Prostate gland (tissue), 2 donors: ENCODE data around the gene ADCY3. TPM values are rescaled to one million over a fixed set of nuclear protein-coding genes. Genes with fewer than 3 reads are reported as not detected.

Experiments used
- DNase-seq: peaks from one replicate; pipeline ENCODE4 v3.0.0-alpha.2; 2019; ENCODE audit warnings: low spot score
- H3K27ac ChIP-seq, 2 donors: fragments of 200-600 bp; sonication (generic); 2 replicates each; pipeline ENCODE4 v1.5.1; 2017 to 2019
- H3K27me3 ChIP-seq: fragments of 200-600 bp; sonication (generic); replicated peaks from 2 replicates; pipeline ENCODE4 v1.5.1; 2019; ENCODE audit not compliant: insufficient read depth
- H3K36me3 ChIP-seq, 2 donors: fragments of 200-600 bp; sonication (generic); 1 replicate in 1 of 2; 2 replicates in 1 of 2; pipeline versions ENCODE4 v1.5.1 to v1.8.1; 2017 to 2019
- H3K4me1 ChIP-seq: fragments of 200-600 bp; sonication (generic); replicated peaks from 2 replicates; pipeline ENCODE4 v1.5.1; 2019
- H3K4me3 ChIP-seq, 2 donors: fragments of 200-600 bp; sonication (generic); 2 replicates each; pipeline ENCODE4 v1.5.1; 2017 to 2019
- H3K9me3 ChIP-seq: fragments of 200-600 bp; sonication (generic); 2 replicates; pipeline ENCODE4 v1.5.1; 2017
- CTCF ChIP-seq, 4 experiments: fragments of 200-600 bp in 2 of 4; fragments of 450-650 bp in 2 of 4; sonication (generic) in 2 of 4; IDR thresholded peaks; 1 replicate in 3 of 4; 2 replicates in 1 of 4; pipeline ENCODE4 v1.5.1; 2016 to 2019; ENCODE audit warnings: antibody characterized with exemption in 4 of 4, mild to moderate bottlenecking in 2 of 4, moderate library complexity in 2 of 4
- POLR2A ChIP-seq: fragments of 450-650 bp; IDR thresholded peaks from one replicate; pipeline ENCODE4 v1.6.1; 2016; ENCODE audit warnings: antibody characterized with exemption, mild to moderate bottlenecking
- POLR2AphosphoS5 ChIP-seq: sonication (generic); formaldehyde crosslinking; IDR thresholded peaks from one replicate; pipeline ENCODE4 v1.6.1; 2017; ENCODE audit warnings: antibody characterized with exemption
- WGBS: methylation state at CpG from one replicate; pipeline ENCODE4 v1.1.5; 2018; 5-methylcytosine and 5-hydroxymethylcytosine counted together
- intact Hi-C: fragments of 100-400 bp; cut with DNase I; formaldehyde crosslinking; loops from one replicate; pipeline ENCODE4 v1.14.2; 2022
- total RNA-seq, 2 donors: library from RNA; depleted of rRNA; stranded (reverse); fragments of >200 nt; gene quantifications; one replicate each; pipeline ENCODE4 v1.1.0, GENCODE V29; 2016

Gene ADCY3
- total RNA-seq, 2 donors from 2014 or later: 20.8 to 44.3 TPM

GRCh38 chr2:24924732-24925131 lies 4.7 kb upstream of the ADCY3 start:
- no peaks in the 10 kb centered on the region for H3K4me1 ChIP-seq
- H3K36me3 ChIP-seq: no peaks in the 10 kb centered on the region
- no peak for TF ChIP-seq POLR2AphosphoS5
- TF ChIP-seq POLR2A: no peak
- no peak for TF ChIP-seq CTCF (IDR thresholded peaks at IDR 0.05)
- 88% methylated on average over 6 of the region's 6 CpGs for WGBS
- intact Hi-C loops: no loop called here
- H3K27ac ChIP-seq: no peak overlapping the region
- H3K4me3 ChIP-seq: no peak overlapping the region
- H3K9me3 ChIP-seq: no peaks in the 10 kb centered on the region
- H3K27me3 ChIP-seq: no peaks in the 10 kb centered on the region
- no peak for DNase-seq

- no peaks in the 10 kb centered on the region for H3K27me3 ChIP-seq
- no peak overlapping the region for H3K4me3 ChIP-seq
- 92% methylated on average over 5 of the region's 5 CpGs for WGBS
- no peaks in the 10 kb centered on the region for H3K9me3 ChIP-seq
- no peaks in the 10 kb centered on the region for H3K4me1 ChIP-seq
- no peak for DNase-seq
- intact Hi-C loops: no loop called here
- no peaks in the 10 kb centered on the region for H3K36me3 ChIP-seq
- no peak overlapping the region for H3K27ac ChIP-seq
- TF ChIP-seq CTCF (IDR thresholded peaks at IDR 0.05) (no peak), POLR2A (no peak), POLR2AphosphoS5 (no peak)
Observed at GRCh38 chr2:24924266-24924665, 4.2 kb upstream of the ADCY3 start.

- no peaks in the 10 kb centered on the region for H3K4me1 ChIP-seq
- no peaks in the 10 kb centered on the region for H3K9me3 ChIP-seq
- no peak overlapping the region for H3K4me3 ChIP-seq
- intact Hi-C loops: no loop called here
- no peak for DNase-seq
- no peaks in the 10 kb centered on the region for H3K27me3 ChIP-seq
- 88% methylated on average over 10 of the region's 10 CpGs for WGBS
- no peaks in the 10 kb centered on the region for H3K36me3 ChIP-seq
- no peak overlapping the region for H3K27ac ChIP-seq
- TF ChIP-seq POLR2A (no peak), CTCF (IDR thresholded peaks at IDR 0.05) (no peak), POLR2AphosphoS5 (no peak)
Observed at GRCh38 chr2:24923106-24923505, 3.1 kb upstream of the ADCY3 start.

GRCh38 chr2:24922556-24922955 lies 2.5 kb upstream of the ADCY3 start:
- H3K4me1 ChIP-seq: no peaks in the 10 kb centered on the region
- no peak for DNase-seq
- H3K27me3 ChIP-seq: no peaks in the 10 kb centered on the region
- no peaks in the 10 kb centered on the region for H3K36me3 ChIP-seq
- no peak for TF ChIP-seq POLR2AphosphoS5
- H3K9me3 ChIP-seq: no peaks in the 10 kb centered on the region
- intact Hi-C loops: no loop called here
- WGBS: 100% methylated on average over 1 of the region's 1 CpG
- no peak overlapping the region for H3K4me3 ChIP-seq
- no peak overlapping the region for H3K27ac ChIP-seq

- H3K9me3 ChIP-seq: no peaks in the 10 kb centered on the region
- whole genome bisulfite sequencing: 38% methylated on average over 13 of the region's 13 CpGs
- H3K4me3 ChIP-seq: peak overlapping the region; percentile 57 to 59
- peak overlapping the region; percentile 54 to 72 for H3K27ac ChIP-seq
- no peak for DNase-seq
- no peaks in the 10 kb centered on the region for H3K27me3 ChIP-seq
- TF ChIP-seq POLR2A (no peak), POLR2AphosphoS5 (no peak), CTCF (IDR thresholded peaks at IDR 0.05) (no peak)
- intact Hi-C loops: no loop called here
- H3K36me3 ChIP-seq: no peaks in the 10 kb centered on the region
- H3K4me1 ChIP-seq: no peaks in the 10 kb centered on the region
Observed at GRCh38 chr2:24920809-24921441, 888 bp upstream of the ADCY3 start.
